Body of pancreas (tissue), 4 donors: ENCODE measurements around the gene AMH. TPM values are rescaled to one million over a fixed set of nuclear protein-coding genes. Genes with fewer than 3 reads are reported as not detected.

Experiments used
- ATAC-seq: fragments of 150-250 bp; one replicate; pipeline ENCODE4 v1.9.1; 2016
- DNase-seq, 4 donors: peaks; one replicate each; pipeline ENCODE4 v3.0.0-alpha.2; 2019
- H3K27ac ChIP-seq, 4 donors: fragments of 200-600 bp; sonication (generic); 1 replicate in 3 of 4; 2 replicates in 1 of 4; pipeline versions ENCODE4 v1.5.1 to v1.6.1; 2016 to 2019; ENCODE audit warnings: mild to moderate bottlenecking in 1 of 4, mixed read lengths in 1 of 4, moderate library complexity in 1 of 4
- H3K27me3 ChIP-seq, 2 donors: fragments of 200-600 bp; sonication (generic); one replicate each; pipeline ENCODE4 v1.6.0; 2016; ENCODE audit warnings: mild to moderate bottlenecking in 1 of 2
- H3K36me3 ChIP-seq, 2 donors: fragments of 200-600 bp; sonication (generic); replicated peaks in 1 of 2; 2 replicates each; pipeline ENCODE4 v1.5.1; 2016; ENCODE audit warnings: low read depth in 2 of 2; ENCODE audit not compliant: insufficient read depth in 1 of 2
- H3K4me1 ChIP-seq: fragments of 200-600 bp; sonication (generic); one replicate; pipeline ENCODE4 v1.6.0; 2016
- H3K4me3 ChIP-seq, 2 donors: fragments of 200-600 bp; sonication (generic); 1 replicate in 1 of 2; 2 replicates in 1 of 2; pipeline ENCODE4 v1.5.1; 2016 to 2019
- H3K9me3 ChIP-seq, 3 donors: fragments of 200-600 bp; sonication (generic); 1 replicate in 2 of 3; 2 replicates in 1 of 3; pipeline ENCODE4 v1.5.1; 2016
- CTCF ChIP-seq, 7 experiments: fragments of 450-650 bp in 4 of 7; fragments of 200-600 bp in 3 of 7; sonication (generic) in 3 of 7; IDR thresholded peaks; one replicate each; pipeline ENCODE4 v1.5.1; 2016 to 2019; ENCODE audit warnings: antibody characterized with exemption in 7 of 7
- POLR2A ChIP-seq, 3 donors: fragments of 450-650 bp; IDR thresholded peaks; one replicate each; pipeline ENCODE4 v1.6.1; 2016; ENCODE audit warnings: antibody characterized with exemption in 3 of 3, mild to moderate bottlenecking in 2 of 3
- WGBS, 2 donors: methylation state at CpG; one replicate each; pipeline ENCODE4 v1.1.5; 2017; 5-methylcytosine and 5-hydroxymethylcytosine counted together
- intact Hi-C: fragments of 100-400 bp; cut with DNase I; formaldehyde crosslinking; loops from one replicate; pipeline ENCODE4 v1.15.1; 2023
- total RNA-seq, 2 donors: library from RNA; depleted of rRNA; stranded (reverse); fragments of >200 nt; gene quantifications; one replicate each; pipeline ENCODE4 v1.1.0, GENCODE V29; 2016

AMH gene
- total RNA-seq, 2 donors from 2014 or later: 0.99 to 11.7 TPM

- Histone ChIP-seq H3K27ac (no peak overlapping the region), H3K4me3 (no peak overlapping the region), H3K9me3 (no peaks in the 10 kb centered on the region), H3K27me3 (no peaks in the 10 kb centered on the region), H3K4me1 (no peaks in the 10 kb centered on the region), H3K36me3 (peaks cover 0 to 25% of the 10 kb centered on the region in 2 donors)
- intact Hi-C loops: no loop called here
- DNase-seq: no peak
- TF ChIP-seq POLR2A (IDR thresholded peaks at IDR 0.05) (no peak), CTCF (IDR thresholded peaks at IDR 0.05) (no peak)
- WGBS, 2 donors: 96 to 100% methylated on average over 2 to 7 of the region's 21 CpGs
- ATAC-seq: no peak
These were observed 38.9 kb upstream of the AMH start for GRCh38 chr19:2210206-2210605.

DNA sequence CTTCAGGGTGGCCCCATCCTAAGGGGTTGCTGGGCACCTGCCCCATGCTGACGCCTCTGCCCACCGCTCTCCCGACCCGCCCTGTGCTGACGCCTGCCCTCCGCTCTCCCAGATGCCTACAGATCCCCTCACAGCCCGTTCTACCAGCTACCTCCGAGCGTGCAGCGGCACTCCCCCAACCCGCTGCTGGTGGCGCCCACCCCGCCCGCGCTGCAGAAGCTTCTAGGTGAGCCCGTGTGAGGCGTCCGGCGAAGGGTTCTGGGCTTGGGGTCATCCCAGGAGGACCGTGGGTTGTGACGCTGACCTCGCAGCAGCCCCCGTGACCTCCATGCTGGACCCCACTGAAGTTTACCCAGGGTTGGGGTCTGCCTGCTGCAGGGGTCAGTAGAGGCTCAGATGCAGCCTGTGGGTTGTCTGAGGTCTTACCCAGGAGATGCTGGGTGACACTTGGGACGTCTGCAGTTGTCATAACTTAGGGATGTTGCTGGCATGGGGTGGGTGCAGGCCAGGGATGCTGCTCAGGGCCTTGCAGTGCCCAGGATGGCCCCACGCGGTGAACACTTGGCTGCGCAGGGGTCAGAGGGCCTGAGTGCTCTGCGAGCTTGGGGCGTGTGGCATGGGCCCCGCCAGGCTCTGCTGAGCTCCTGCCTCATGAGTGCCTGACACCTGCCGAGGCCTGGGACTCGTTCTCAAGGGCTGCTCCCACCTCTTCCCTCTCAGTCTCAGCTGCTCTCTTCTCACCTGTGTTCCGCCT is 38.0 kb upstream of the AMH start:
- no peaks in the 10 kb centered on the region for H3K27me3 ChIP-seq
- H3K9me3 ChIP-seq: no peaks in the 10 kb centered on the region
- DNase-seq (no peak), ATAC-seq (no peak)
- H3K4me1 ChIP-seq: no peaks in the 10 kb centered on the region
- intact Hi-C loops: no loop called here
- 90 to 100% methylated on average over 8 to 33 of the region's 33 CpGs for WGBS, 2 donors
- H3K4me3 ChIP-seq: no peak overlapping the region
- TF ChIP-seq CTCF (IDR thresholded peaks at IDR 0.05): no peak
- no peak for TF ChIP-seq POLR2A (IDR thresholded peaks at IDR 0.05)
- peaks cover 0 to 29% of the 10 kb centered on the region in 2 donors for H3K36me3 ChIP-seq
- no peak overlapping the region for H3K27ac ChIP-seq

- no peak for DNase-seq
- no peak overlapping the region for H3K27ac ChIP-seq
These were observed 36.0 kb upstream of the AMH start for GRCh38 chr19:2212861-2213711.

GRCh38 chr19:2213799-2214198 is 35.3 kb upstream of the AMH start:
- DNase-seq: no peak
- WGBS, 2 donors: 83 to 85% methylated on average over 17 of the region's 26 CpGs
- Histone ChIP-seq H3K36me3 (peaks cover 0 to 37% of the 10 kb centered on the region in 2 donors), H3K4me1 (no peaks in the 10 kb centered on the region), H3K9me3 (no peaks in the 10 kb centered on the region), H3K27me3 (no peaks in the 10 kb centered on the region), H3K27ac (no peak overlapping the region), H3K4me3 (no peak overlapping the region)
- no peak for ATAC-seq
- intact Hi-C loops: no loop called here
- TF ChIP-seq POLR2A (IDR thresholded peaks at IDR 0.05) (no peak), CTCF (IDR thresholded peaks at IDR 0.05) (no peak)

More at GRCh38 chr19:2212861-2213711, 36.0 kb upstream of the AMH start:
- H3K36me3 ChIP-seq: peaks cover 0 to 37% of the 10 kb centered on the region in 2 donors
- H3K4me3 ChIP-seq: no peak overlapping the region
- H3K4me1 ChIP-seq: no peaks in the 10 kb centered on the region
- no peaks in the 10 kb centered on the region for H3K9me3 ChIP-seq
- H3K27me3 ChIP-seq: no peaks in the 10 kb centered on the region
- 87 to 89% methylated on average over 6 to 18 of the region's 21 CpGs for WGBS, 2 donors
- no peak for ATAC-seq
- intact Hi-C loops: no loop called here
- TF ChIP-seq CTCF (IDR thresholded peaks at IDR 0.05) (no peak), POLR2A (IDR thresholded peaks at IDR 0.05) (no peak)
